Effector CD8-positive, alpha-beta T cell (primary cell): ENCODE results near the gene DOCK1.

ENCODE experiments used
- DNase-seq: peaks from one replicate; lab custom pipeline; 2025; lab: John Stamatoyannopoulos, UW

The DOCK1 gene

GRCh38 chr10:127088908-127089307 lies 183.7 kb downstream of the DOCK1 start:
- DNase-seq: no peak

GRCh38 chr10:127089446-127089845 lies 184.2 kb downstream of the DOCK1 start:
- DNase-seq: no peak

- DNase-seq: no peak
Observed at GRCh38 chr10:127090138-127090537, 184.9 kb downstream of the DOCK1 start.

GRCh38 chr10:127091354-127091753 lies 186.1 kb downstream of the DOCK1 start:
- no peak for DNase-seq

GRCh38 chr10:127092916-127093315 lies 187.7 kb downstream of the DOCK1 start:
- no peak for DNase-seq

GRCh38 chr10:127094984-127095383 lies 189.8 kb downstream of the DOCK1 start:
- no peak for DNase-seq

GRCh38 chr10:127100983-127101615 lies 195.9 kb downstream of the DOCK1 start:
- DNase-seq: no peak

GRCh38 chr10:127102176-127102575 lies 196.9 kb downstream of the DOCK1 start:
- DNase-seq: no peak

- no peak for DNase-seq
Observed at GRCh38 chr10:127115100-127115499, 209.9 kb downstream of the DOCK1 start.

GRCh38 chr10:127117125-127117524 lies 211.9 kb downstream of the DOCK1 start:
- no peak for DNase-seq

- no peak for DNase-seq
Observed at GRCh38 chr10:127118034-127118433, 212.8 kb downstream of the DOCK1 start.

- no peak for DNase-seq
Observed at GRCh38 chr10:127119936-127120335, 214.7 kb downstream of the DOCK1 start.

- DNase-seq: no peak
Observed at GRCh38 chr10:127122831-127123230, 217.6 kb downstream of the DOCK1 start.

- no peak for DNase-seq
Observed at GRCh38 chr10:127123626-127124025, 218.4 kb downstream of the DOCK1 start.

GRCh38 chr10:127125331-127125730 lies 220.1 kb downstream of the DOCK1 start:
- DNase-seq: no peak

GRCh38 chr10:127127822-127128221 lies 222.6 kb downstream of the DOCK1 start:
- DNase-seq: no peak

- no peak for DNase-seq
Observed at GRCh38 chr10:127129104-127129503, 223.9 kb downstream of the DOCK1 start.

GRCh38 chr10:127132451-127132850 lies 227.2 kb downstream of the DOCK1 start:
- no peak for DNase-seq

- DNase-seq: no peak
Observed at GRCh38 chr10:127133225-127133624, 228.0 kb downstream of the DOCK1 start.

GRCh38 chr10:127133672-127134500 lies 228.7 kb downstream of the DOCK1 start:
- DNase-seq: no peak

- no peak for DNase-seq
Observed at GRCh38 chr10:127135844-127136577, 230.8 kb downstream of the DOCK1 start.

- DNase-seq: no peak
Observed at GRCh38 chr10:127137391-127137790, 232.2 kb downstream of the DOCK1 start.

- DNase-seq: no peak
Observed at GRCh38 chr10:127142136-127142535, 236.9 kb downstream of the DOCK1 start.
